CD4-positive, alpha-beta T cell (primary cell): ENCODE results near the gene POLR2L. TPM values are rescaled to one million over a fixed set of nuclear protein-coding genes. Genes with fewer than 3 reads are reported as not detected.

Experiments
- ATAC-seq: fragments of 200-7000 bp; cut with Tn5 transposase; one replicate; pipeline ENCODE4 v1.10.0; 2022; ENCODE audit warnings: mild to moderate bottlenecking; ENCODE audit not compliant: poor library complexity
- CTCF ChIA-PET: fragments of 350-600 bp; sonication (Branson Sonifier 250); formaldehyde crosslinking; loops from one replicate; lab custom pipeline; 2021; ENCODE audit warnings: antibody characterized with exemption, inconsistent platforms; lab: Charles Lee
- POLR2A ChIA-PET: fragments of 350-600 bp; sonication (Branson Sonifier 250); formaldehyde crosslinking; loops from one replicate; lab custom pipeline; 2021; ENCODE audit warnings: antibody characterized with exemption, inconsistent platforms; lab: Charles Lee
- DNase-seq, 14 experiments: peaks; one replicate each; pipeline ENCODE4 v3.0.0-alpha.2; 2013 to 2020; ENCODE audit warnings: mixed read lengths in 2 of 14
- H3K27ac ChIP-seq, 2 donors: one replicate each; pipeline versions ENCODE4 v1.5.1 to v1.7.0; 2013; ENCODE audit warnings: low read length in 2 of 2, low read depth in 1 of 2, mild to moderate bottlenecking in 1 of 2
- H3K27me3 ChIP-seq, 2 experiments: 1 replicate in 1 of 2; 2 replicates in 1 of 2; pipeline versions ENCODE4 v1.6.1 to v1.7.0; 2013; ENCODE audit warnings: low read length in 2 of 2, control low read depth in 1 of 2, mild to moderate bottlenecking in 1 of 2, moderate library complexity in 1 of 2; ENCODE audit not compliant: insufficient read depth in 2 of 2, control insufficient read depth in 1 of 2
- H3K36me3 ChIP-seq: one replicate; pipeline ENCODE4 v1.6.1; 2013; ENCODE audit warnings: low read length, control low read depth; ENCODE audit not compliant: insufficient read depth
- H3K4me1 ChIP-seq: one replicate; pipeline ENCODE4 v1.6.1; 2013; ENCODE audit warnings: low read length, control low read depth; ENCODE audit not compliant: insufficient read depth
- H3K4me3 ChIP-seq: one replicate; pipeline ENCODE4 v1.5.1; 2013; ENCODE audit warnings: mild to moderate bottlenecking, low read length, moderate library complexity
- H3K9me3 ChIP-seq, 2 experiments: 1 replicate in 1 of 2; 2 replicates in 1 of 2; pipeline versions ENCODE4 v1.6.1 to v1.7.0; 2013; ENCODE audit warnings: low read length in 2 of 2, mild to moderate bottlenecking in 2 of 2, control low read depth in 1 of 2, moderate library complexity in 1 of 2; ENCODE audit not compliant: control insufficient read depth in 1 of 2, insufficient read depth in 1 of 2
- H3K27ac Mint-ChIP-seq: one replicate; pipeline ENCODE4 v1.8.0; 2020; ENCODE audit warnings: mixed read lengths
- H3K27me3 Mint-ChIP-seq: one replicate; pipeline ENCODE4 v1.8.0; 2021; ENCODE audit warnings: mixed read lengths
- H3K36me3 Mint-ChIP-seq: one replicate; pipeline ENCODE4 v1.8.0; 2021; ENCODE audit warnings: low read depth, mixed read lengths
- H3K4me1 Mint-ChIP-seq: one replicate; pipeline ENCODE4 v1.8.0; 2021; ENCODE audit warnings: low read depth, mixed read lengths
- H3K4me3 Mint-ChIP-seq: one replicate; pipeline ENCODE4 v1.8.0; 2020; ENCODE audit warnings: mild to moderate bottlenecking, mixed read lengths
- H3K9me3 Mint-ChIP-seq: one replicate; pipeline ENCODE4 v1.8.0; 2020; ENCODE audit warnings: mixed read lengths
- CTCF ChIP-seq: fragments of 200-600 bp; IDR thresholded peaks from one replicate; pipeline ENCODE4 v1.8.0; 2022; ENCODE audit warnings: antibody characterized with exemption, mild to moderate bottlenecking
- intact Hi-C, 2 experiments: fragments of 100-400 bp; cut with DNase I in 1 of 2; cut with micrococcal nuclease in 1 of 2; formaldehyde crosslinking; loops; one replicate each; pipeline versions ENCODE4 v1.15.1 to v1.9.0; 2023 to 2025; cut with DNase I, micrococcal nuclease
- total RNA-seq, 174 experiments: library from RNA in 2 of 174; stranded (reverse) in 2 of 174; gene quantifications; one replicate each; pipeline ENCODE4 v1.2.3 and lab custom pipeline; 2021 to 2026

POLR2L gene
- total RNA-seq, 2 experiments from 2014 or later: 19.6 to 19.8 TPM

GRCh38 chr11:833114-833791 is 9.1 kb downstream of the POLR2L start:
- ChIA-PET CTCF (no interaction called here), POLR2A (interaction anchor here (1.0 to 10.0 kb wide), 4 partner anchors 9 to 24 kb away, joined by 3 to 115 read pairs (median 38); partner anchors contain the start of genes PNPLA2, POLR2L, RPLP2 and TSPAN4)
- Mint-ChIP-seq H3K9me3 (no peaks in the 10 kb centered on the region), H3K4me3 (peak overlapping the region; percentile 85), H3K4me1 (peaks cover 25% of the 10 kb centered on the region), H3K27ac (no peak overlapping the region), H3K27me3 (peaks cover 35% of the 10 kb centered on the region), H3K36me3 (no peaks in the 10 kb centered on the region)
- ATAC-seq (peak; percentile 35), DNase-seq (peak in 5 of 14 experiments; percentile 19 to 72 (median 39))
- Histone ChIP-seq H3K4me1 (peaks cover 63% of the 10 kb centered on the region), H3K9me3 (peaks cover 0 to 30% of the 10 kb centered on the region in 2 experiments), H3K36me3 (peaks cover 6% of the 10 kb centered on the region), H3K27ac (no peak overlapping the region), H3K27me3 (peaks cover 35 to 43% of the 10 kb centered on the region in 2 experiments), H3K4me3 (peak overlapping the region; percentile 34)
- intact Hi-C loops: no loop called here
- no peak for TF ChIP-seq CTCF

- CTCF ChIA-PET: no interaction called here
- Histone ChIP-seq H3K27ac (no peak within 1 kb of the TSS), H3K36me3 (peaks cover 3% of the 10 kb centered on the region), H3K9me3 (peaks cover 0 to 36% of the 10 kb centered on the region in 2 experiments), H3K4me3 (peak within 1 kb of the TSS; percentile 39), H3K27me3 (peaks cover 42 to 50% of the 10 kb centered on the region in 2 experiments), H3K4me1 (peaks cover 68% of the 10 kb centered on the region)
- peaks cover 41% of the 10 kb centered on the region for H3K27me3 Mint-ChIP-seq
- H3K4me1 Mint-ChIP-seq: peaks cover 32% of the 10 kb centered on the region
- ATAC-seq (peak; percentile 59), DNase-seq (peak in 8 of 14 experiments; percentile 26 to 85 (median 52))
- no peak within 1 kb of the TSS for H3K27ac Mint-ChIP-seq
- no peaks in the 10 kb centered on the region for H3K36me3 Mint-ChIP-seq
- TF ChIP-seq CTCF: no peak
- intact Hi-C loops: no loop called here
- H3K9me3 Mint-ChIP-seq: no peaks in the 10 kb centered on the region
- peak within 1 kb of the TSS; percentile 85 for H3K4me3 Mint-ChIP-seq
- POLR2A ChIA-PET: interaction anchor here (1.0 to 10.0 kb wide), 4 partner anchors 10 to 23 kb away, joined by 3 to 115 read pairs (median 38); partner anchors contain the start of genes PNPLA2, POLR2L, RPLP2 and TSPAN4
Observed at GRCh38 chr11:832529-833113, 9.7 kb downstream of the POLR2L start, which contains the start of gene CD151. Gene CD151, plus strand, starts transcription at chr11:832952. Its CDS starts 3,118 bp downstream, at chr11:836070.

GRCh38 chr11:831961-832528 is 10.3 kb downstream of the POLR2L start:
- Histone ChIP-seq H3K27me3 (peaks cover 45 to 53% of the 10 kb centered on the region in 2 experiments), H3K9me3 (peaks cover 0 to 36% of the 10 kb centered on the region in 2 experiments), H3K27ac (no peak overlapping the region), H3K4me1 (peaks cover 73% of the 10 kb centered on the region), H3K36me3 (no peaks in the 10 kb centered on the region), H3K4me3 (peak overlapping the region; percentile 39)
- ATAC-seq (no peak), DNase-seq (no peak)
- TF ChIP-seq CTCF: no peak
- peaks cover 44% of the 10 kb centered on the region for H3K27me3 Mint-ChIP-seq
- CTCF ChIA-PET: no interaction called here
- peak overlapping the region; percentile 73 for H3K4me3 Mint-ChIP-seq
- peaks cover 34% of the 10 kb centered on the region for H3K4me1 Mint-ChIP-seq
- POLR2A ChIA-PET: interaction anchor here (1.0 to 10.0 kb wide), 4 partner anchors 11 to 23 kb away, joined by 3 to 115 read pairs (median 38); partner anchors contain the start of genes PNPLA2, POLR2L, RPLP2 and TSPAN4
- H3K27ac Mint-ChIP-seq: no peak overlapping the region
- no peaks in the 10 kb centered on the region for H3K36me3 Mint-ChIP-seq
- intact Hi-C loops: no loop called here
- no peaks in the 10 kb centered on the region for H3K9me3 Mint-ChIP-seq
